Astrocyte (in vitro differentiated cells and primary cell): ENCODE measurements around the gene HOXA13. TPM values are rescaled to one million over a fixed set of nuclear protein-coding genes. Genes with fewer than 3 reads are reported as not detected.

ENCODE experiments used
- DNase-seq: peaks from one replicate; pipeline ENCODE4 v3.0.0-alpha.2; 2010; ENCODE audit warnings: low read depth
- FAIRE-seq: peaks from 2 replicates; lab custom pipeline; 2011; peaks lifted over from hg19 to GRCh38; lab: Jason Lieb, UNC
- H2AFZ ChIP-seq: 2 replicates; pipeline ENCODE4 v1.6.0; 2012; ENCODE audit warnings: low read depth, low read length, inconsistent platforms
- H3K27ac ChIP-seq: 2 replicates; pipeline ENCODE4 v1.5.1; 2011; ENCODE audit warnings: low read depth, low read length, inconsistent platforms
- H3K27me3 ChIP-seq: 2 replicates; pipeline ENCODE4 v1.6.0; 2011; ENCODE audit warnings: low read length, inconsistent platforms; ENCODE audit not compliant: insufficient read depth
- H3K36me3 ChIP-seq: 2 replicates; pipeline ENCODE4 v1.5.1; 2011; ENCODE audit warnings: low read length, inconsistent platforms; ENCODE audit not compliant: insufficient read depth
- H3K4me1 ChIP-seq: 2 replicates; pipeline ENCODE4 v1.5.1; 2011; ENCODE audit warnings: low read length, inconsistent platforms; ENCODE audit not compliant: insufficient read depth
- H3K4me2 ChIP-seq: 2 replicates; pipeline ENCODE4 v1.6.0; 2012; ENCODE audit warnings: low read length, inconsistent platforms
- H3K4me3 ChIP-seq: 2 replicates; pipeline ENCODE4 v1.5.1; 2011; ENCODE audit warnings: low read depth, mild to moderate bottlenecking, low read length, inconsistent platforms; ENCODE audit not compliant: insufficient read depth
- H3K79me2 ChIP-seq: 2 replicates; pipeline ENCODE4 v1.6.0; 2012; ENCODE audit warnings: mild to moderate bottlenecking, low read length, inconsistent platforms; ENCODE audit not compliant: insufficient read depth
- H3K9ac ChIP-seq: 2 replicates; pipeline ENCODE4 v1.6.0; 2012; ENCODE audit warnings: mild to moderate bottlenecking, low read length, inconsistent platforms
- H3K9me3 ChIP-seq: 2 replicates; pipeline ENCODE4 v1.5.1; 2012; ENCODE audit warnings: low read depth, mild to moderate bottlenecking, low read length, inconsistent platforms; ENCODE audit not compliant: insufficient read depth
- H4K20me1 ChIP-seq: 2 replicates; pipeline ENCODE4 v1.6.0; 2012; ENCODE audit warnings: low read length, inconsistent platforms; ENCODE audit not compliant: insufficient read depth
- H3K27ac Mint-ChIP-seq: one replicate; pipeline ENCODE4 v1.8.0; 2021; ENCODE audit warnings: mild to moderate bottlenecking, mixed read lengths; ENCODE audit not compliant: unreplicated experiment
- H3K27me3 Mint-ChIP-seq: one replicate; pipeline ENCODE4 v1.8.0; 2021; ENCODE audit warnings: low read depth, mixed read lengths; ENCODE audit not compliant: unreplicated experiment
- H3K36me3 Mint-ChIP-seq: one replicate; pipeline ENCODE4 v1.8.0; 2021; ENCODE audit warnings: low read depth, mixed read lengths; ENCODE audit not compliant: unreplicated experiment
- H3K4me1 Mint-ChIP-seq: one replicate; pipeline ENCODE4 v1.8.0; 2021; ENCODE audit warnings: low read depth, mixed read lengths; ENCODE audit not compliant: unreplicated experiment
- H3K4me3 Mint-ChIP-seq: one replicate; pipeline ENCODE4 v1.8.0; 2021; ENCODE audit warnings: mild to moderate bottlenecking, moderate library complexity, mixed read lengths; ENCODE audit not compliant: unreplicated experiment
- H3K9me3 Mint-ChIP-seq: one replicate; pipeline ENCODE4 v1.8.0; 2021; ENCODE audit warnings: mild to moderate bottlenecking, mixed read lengths; ENCODE audit not compliant: unreplicated experiment
- EZH2 ChIP-seq: IDR thresholded peaks from 2 replicates; pipeline ENCODE4 v1.6.1; 2012; ENCODE audit warnings: mild to moderate bottlenecking, low read length, inconsistent platforms; ENCODE audit not compliant: insufficient read depth
- total RNA-seq: library from RNA; stranded (reverse); gene quantifications from 2 replicates; pipeline ENCODE4 v1.2.1, GENCODE V29; 2021
- TF ChIP-seq, protein P1 (sequence below): IDR thresholded peaks from 2 replicates; pipeline ENCODE4 v1.5.1; 2011; ENCODE audit warnings: low read depth, mild to moderate bottlenecking, inconsistent platforms, low read length, moderate library complexity; ENCODE audit not compliant: insufficient read depth

HOXA13 gene
- total RNA-seq, 1 donor from 2014 or later = not detected

DNA sequence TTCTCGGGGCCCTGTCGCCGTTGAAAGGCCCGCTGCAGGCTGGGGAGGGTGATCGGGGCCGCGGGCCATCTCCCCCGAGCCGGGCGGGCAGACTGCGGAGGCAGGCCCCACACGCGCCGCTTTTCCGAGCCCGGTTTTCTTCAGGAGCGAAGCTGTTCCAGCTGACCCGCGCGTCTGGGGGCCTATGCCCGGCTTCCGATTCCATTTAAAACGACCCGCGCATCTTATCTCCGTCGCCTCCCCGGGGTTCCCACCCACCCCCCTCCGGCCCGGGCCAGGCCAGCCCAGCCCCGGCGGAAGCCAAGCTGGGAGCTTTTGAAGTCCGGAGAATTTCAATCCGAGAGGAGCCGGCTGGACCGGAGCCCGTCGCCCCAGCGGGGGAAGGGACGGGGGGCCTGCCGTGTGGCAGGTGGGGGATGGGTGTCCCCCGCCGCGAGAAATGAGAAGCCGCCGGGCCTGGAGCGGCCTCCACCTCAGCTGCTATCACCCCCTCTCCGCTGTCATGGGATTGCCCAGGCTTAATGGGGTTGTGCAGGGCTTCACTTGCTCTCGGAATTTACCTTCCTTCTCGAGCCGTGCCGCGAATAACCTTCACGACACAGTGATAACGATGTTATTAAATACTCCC lies 39.6 kb upstream of the HOXA13 start:
- peaks cover 80% of the 10 kb centered on the region for H3K27me3 Mint-ChIP-seq
- H3K4me1 Mint-ChIP-seq = peaks cover 13% of the 10 kb centered on the region
- peaks cover 3% of the 10 kb centered on the region for H4K20me1 ChIP-seq
- peaks cover 4% of the 10 kb centered on the region for H3K36me3 Mint-ChIP-seq
- H3K27me3 ChIP-seq = peaks cover 95% of the 10 kb centered on the region
- H3K9ac ChIP-seq = no peak overlapping the region
- peaks cover 15% of the 10 kb centered on the region for H3K9me3 Mint-ChIP-seq
- DNase-seq (no peak), FAIRE-seq (no peak)
- H2AFZ ChIP-seq = no peak overlapping the region
- H3K36me3 ChIP-seq = no peaks in the 10 kb centered on the region
- TF ChIP-seq EZH2 = no peak
- TF ChIP-seq, protein P1, sequence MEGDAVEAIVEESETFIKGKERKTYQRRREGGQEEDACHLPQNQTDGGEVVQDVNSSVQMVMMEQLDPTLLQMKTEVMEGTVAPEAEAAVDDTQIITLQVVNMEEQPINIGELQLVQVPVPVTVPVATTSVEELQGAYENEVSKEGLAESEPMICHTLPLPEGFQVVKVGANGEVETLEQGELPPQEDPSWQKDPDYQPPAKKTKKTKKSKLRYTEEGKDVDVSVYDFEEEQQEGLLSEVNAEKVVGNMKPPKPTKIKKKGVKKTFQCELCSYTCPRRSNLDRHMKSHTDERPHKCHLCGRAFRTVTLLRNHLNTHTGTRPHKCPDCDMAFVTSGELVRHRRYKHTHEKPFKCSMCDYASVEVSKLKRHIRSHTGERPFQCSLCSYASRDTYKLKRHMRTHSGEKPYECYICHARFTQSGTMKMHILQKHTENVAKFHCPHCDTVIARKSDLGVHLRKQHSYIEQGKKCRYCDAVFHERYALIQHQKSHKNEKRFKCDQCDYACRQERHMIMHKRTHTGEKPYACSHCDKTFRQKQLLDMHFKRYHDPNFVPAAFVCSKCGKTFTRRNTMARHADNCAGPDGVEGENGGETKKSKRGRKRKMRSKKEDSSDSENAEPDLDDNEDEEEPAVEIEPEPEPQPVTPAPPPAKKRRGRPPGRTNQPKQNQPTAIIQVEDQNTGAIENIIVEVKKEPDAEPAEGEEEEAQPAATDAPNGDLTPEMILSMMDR = no peak
- peaks cover 1% of the 10 kb centered on the region for H3K9me3 ChIP-seq
- no peak overlapping the region for H3K27ac Mint-ChIP-seq
- H3K4me3 ChIP-seq = no peak overlapping the region
- H3K4me1 ChIP-seq = peaks cover 8% of the 10 kb centered on the region
- no peaks in the 10 kb centered on the region for H3K79me2 ChIP-seq
- H3K27ac ChIP-seq = no peak overlapping the region
- peak overlapping the region; percentile 46 for H3K4me2 ChIP-seq
- H3K4me3 Mint-ChIP-seq = no peak overlapping the region

DNA sequence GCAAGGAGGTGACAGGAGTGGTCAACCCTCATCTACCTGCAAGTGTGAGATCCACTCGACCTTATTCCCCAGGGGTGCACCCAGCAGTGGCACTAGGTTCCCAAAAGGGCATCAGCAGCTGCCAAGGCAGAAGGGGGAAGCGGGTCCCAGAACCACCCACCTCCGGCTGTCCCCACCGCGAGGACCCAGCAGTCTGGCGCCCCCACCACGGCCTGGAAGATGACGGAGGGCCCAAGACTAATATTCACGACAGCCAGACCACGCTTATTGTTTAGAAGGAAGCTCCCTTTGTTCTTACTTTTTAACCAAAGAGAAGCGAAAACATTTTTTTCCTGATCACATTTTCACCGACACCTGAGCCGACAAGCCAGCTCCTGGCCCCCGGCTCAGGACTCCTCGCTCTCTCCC lies 39.1 kb upstream of the HOXA13 start:
- TF ChIP-seq, protein P1 = no peak
- TF ChIP-seq EZH2 = no peak
- no peak overlapping the region for H3K27ac ChIP-seq
- H3K4me1 Mint-ChIP-seq = peaks cover 13% of the 10 kb centered on the region
- no peak for DNase-seq
- H3K4me3 ChIP-seq = no peak overlapping the region
- no peaks in the 10 kb centered on the region for H3K9me3 ChIP-seq
- no peak overlapping the region for H2AFZ ChIP-seq
- peaks cover 8% of the 10 kb centered on the region for H3K4me1 ChIP-seq
- H3K79me2 ChIP-seq = no peaks in the 10 kb centered on the region
- FAIRE-seq = no peak
- no peak overlapping the region for H3K9ac ChIP-seq
- peaks cover 94% of the 10 kb centered on the region for H3K27me3 ChIP-seq
- H3K36me3 Mint-ChIP-seq = peaks cover 1% of the 10 kb centered on the region
- peak overlapping the region; percentile 20 for H3K4me3 Mint-ChIP-seq
- H3K27me3 Mint-ChIP-seq = peaks cover 80% of the 10 kb centered on the region
- peaks cover 3% of the 10 kb centered on the region for H4K20me1 ChIP-seq
- H3K36me3 ChIP-seq = no peaks in the 10 kb centered on the region
- peaks cover 12% of the 10 kb centered on the region for H3K9me3 Mint-ChIP-seq
- H3K4me2 ChIP-seq = peak overlapping the region; percentile 46
- no peak overlapping the region for H3K27ac Mint-ChIP-seq

DNA sequence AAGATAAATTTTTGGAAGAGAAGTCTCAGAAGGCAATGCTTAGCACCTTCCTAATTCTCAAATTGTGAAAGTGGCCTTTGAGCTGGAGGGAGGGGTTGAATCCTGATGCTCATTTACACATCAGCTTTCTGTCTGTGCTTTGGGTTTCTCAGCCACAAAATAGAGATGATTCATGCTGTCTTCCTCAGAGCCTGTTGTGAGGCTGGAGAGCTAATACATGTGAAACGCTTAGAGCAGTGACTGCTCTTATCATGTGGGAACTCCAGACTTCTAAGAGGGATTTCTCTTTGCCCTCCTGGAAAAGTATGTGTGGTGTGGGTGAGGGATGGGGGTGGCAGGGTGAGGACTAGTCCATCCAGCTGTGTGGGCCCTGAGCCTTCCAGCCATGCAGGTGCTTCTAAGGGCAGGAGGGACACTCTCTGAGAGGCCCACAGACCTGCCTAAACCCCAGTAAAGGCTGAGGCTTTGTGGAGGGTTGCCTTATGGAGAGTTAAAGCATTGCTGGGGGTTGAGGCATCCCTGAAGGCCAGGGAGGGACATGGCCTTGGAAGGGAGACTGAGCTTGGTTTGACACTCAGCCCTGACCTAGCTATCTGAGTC lies 37.9 kb upstream of the HOXA13 start:
- Histone ChIP-seq H3K4me3 (no peak overlapping the region), H3K9me3 (no peaks in the 10 kb centered on the region), H3K4me1 (peaks cover 8% of the 10 kb centered on the region), H3K79me2 (no peaks in the 10 kb centered on the region), H3K9ac (no peak overlapping the region), H3K36me3 (no peaks in the 10 kb centered on the region), H3K4me2 (no peak overlapping the region), H2AFZ (no peak overlapping the region), H4K20me1 (peaks cover 3% of the 10 kb centered on the region), H3K27me3 (peaks cover 91% of the 10 kb centered on the region), H3K27ac (no peak overlapping the region)
- Mint-ChIP-seq H3K4me1 (peaks cover 13% of the 10 kb centered on the region), H3K27me3 (peaks cover 84% of the 10 kb centered on the region), H3K36me3 (no peaks in the 10 kb centered on the region), H3K27ac (no peak overlapping the region), H3K9me3 (peaks cover 12% of the 10 kb centered on the region), H3K4me3 (no peak overlapping the region)
- FAIRE-seq (peak; percentile 13), DNase-seq (peak; percentile 6)
- no peak for TF ChIP-seq EZH2
- TF ChIP-seq, protein P1 = no peak
